Measurements from ENCODE around the gene SYNM.

DNA sequence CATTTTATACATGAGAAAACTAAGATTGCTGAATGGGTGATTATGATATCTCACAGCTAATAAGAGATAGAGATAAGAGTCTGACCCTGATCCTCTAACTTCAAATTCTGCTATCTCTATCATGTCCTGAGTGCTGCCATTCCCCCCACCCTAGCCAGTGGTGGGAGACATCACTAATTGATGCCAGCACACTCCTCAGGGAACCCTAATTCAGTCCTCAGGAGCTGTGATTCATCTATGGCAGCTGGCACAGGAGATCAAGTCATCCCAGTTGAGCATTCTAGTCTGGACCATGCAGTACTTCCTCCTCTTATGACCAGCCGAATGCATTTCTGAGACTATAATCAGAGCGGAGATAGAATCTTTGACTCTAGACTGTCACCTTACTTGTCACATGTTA lies 71.9 kb downstream of the SYNM start:
- TF ChIP-seq, protein P1, sequence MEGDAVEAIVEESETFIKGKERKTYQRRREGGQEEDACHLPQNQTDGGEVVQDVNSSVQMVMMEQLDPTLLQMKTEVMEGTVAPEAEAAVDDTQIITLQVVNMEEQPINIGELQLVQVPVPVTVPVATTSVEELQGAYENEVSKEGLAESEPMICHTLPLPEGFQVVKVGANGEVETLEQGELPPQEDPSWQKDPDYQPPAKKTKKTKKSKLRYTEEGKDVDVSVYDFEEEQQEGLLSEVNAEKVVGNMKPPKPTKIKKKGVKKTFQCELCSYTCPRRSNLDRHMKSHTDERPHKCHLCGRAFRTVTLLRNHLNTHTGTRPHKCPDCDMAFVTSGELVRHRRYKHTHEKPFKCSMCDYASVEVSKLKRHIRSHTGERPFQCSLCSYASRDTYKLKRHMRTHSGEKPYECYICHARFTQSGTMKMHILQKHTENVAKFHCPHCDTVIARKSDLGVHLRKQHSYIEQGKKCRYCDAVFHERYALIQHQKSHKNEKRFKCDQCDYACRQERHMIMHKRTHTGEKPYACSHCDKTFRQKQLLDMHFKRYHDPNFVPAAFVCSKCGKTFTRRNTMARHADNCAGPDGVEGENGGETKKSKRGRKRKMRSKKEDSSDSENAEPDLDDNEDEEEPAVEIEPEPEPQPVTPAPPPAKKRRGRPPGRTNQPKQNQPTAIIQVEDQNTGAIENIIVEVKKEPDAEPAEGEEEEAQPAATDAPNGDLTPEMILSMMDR (IDR thresholded peaks at IDR 0.05): no peak
- TF ChIP-seq POLR2A (IDR thresholded peaks at IDR 0.05): no peak

Data from Peyer's patch (tissue), 4 donors.